HepG2 (cell line): Measurements from ENCODE around the gene SETD1B. TPM values are rescaled to one million over a fixed set of nuclear protein-coding genes. Genes with fewer than 3 reads are reported as not detected.
A peak's percentile ranks its signal among the peaks of the same experiment; 100 is the strongest.

Experiments used
- ATAC-seq: fragments of 200-7000 bp; cut with Tn5 transposase; 3 replicates; pipeline ENCODE4 v1.9.1; 2020; ENCODE audit warnings: mild to moderate bottlenecking, moderate library complexity
- BruUV-seq: library from RNA; stranded (reverse); fragments of 400-500 nt; replicated peaks from 2 replicates; lab custom pipeline; 2021; lab: Mats Ljungman, UMichigan
- CTCF ChIA-PET: fragments of 300-600 bp; formaldehyde crosslinking; extraction: SDS; loops from one replicate; lab custom pipeline; 2021; ENCODE audit warnings: low total read pairs, inconsistent platforms, low intra/inter-chr PET ratio; lab: Yijun Ruan, JAX
- POLR2A ChIA-PET: fragments of 350-600 bp; sonication (Branson Sonifier 250); formaldehyde crosslinking; loops from one replicate; lab custom pipeline; 2020; ENCODE audit warnings: antibody characterized with exemption, inconsistent platforms; lab: Yijun Ruan, JAX
- DNase-seq: peaks from one replicate; pipeline ENCODE4 v3.0.0-alpha.2; 2015; ENCODE audit warnings: low spot score
- FAIRE-seq: peaks from 3 replicates; lab custom pipeline; 2011; peaks lifted over from hg19 to GRCh38; lab: Jason Lieb, UNC
- H2AFZ ChIP-seq: one replicate; pipeline ENCODE4 v1.6.1; 2011; ENCODE audit warnings: low read length, inconsistent platforms
- H3K27ac ChIP-seq: fragments of 300-600 bp; 3 replicates; pipeline ENCODE4 v1.8.0; 2011; ENCODE audit warnings: mixed run types, mild to moderate bottlenecking, mixed read lengths, low read length, inconsistent platforms; ENCODE audit not compliant: insufficient read depth; ENCODE audit errors: extremely low read length
- H3K27me3 ChIP-seq, 2 experiments: fragments of 200-600 bp in 1 of 2; 2 replicates in 1 of 2; 3 replicates in 1 of 2; pipeline versions ENCODE4 v1.6.0 to v1.8.0; 2011; ENCODE audit warnings: low read length in 2 of 2, mild to moderate bottlenecking in 2 of 2, moderate library complexity in 2 of 2, inconsistent platforms in 1 of 2; ENCODE audit not compliant: insufficient read depth in 2 of 2, control insufficient read depth in 1 of 2
- H3K36me3 ChIP-seq, 2 experiments: fragments of 200-600 bp in 1 of 2; replicated peaks in 1 of 2; 2 replicates in 1 of 2; 3 replicates in 1 of 2; pipeline versions ENCODE4 v1.5.1 to v1.8.0; 2011; ENCODE audit warnings: low read length in 2 of 2, inconsistent platforms in 1 of 2; ENCODE audit not compliant: insufficient read depth in 2 of 2, control insufficient read depth in 1 of 2
- H3K4me1 ChIP-seq: 2 replicates; pipeline ENCODE4 v1.5.1; 2012; ENCODE audit warnings: low read length, inconsistent platforms; ENCODE audit not compliant: insufficient read depth
- H3K4me2 ChIP-seq: 2 replicates; pipeline ENCODE4 v1.6.0; 2011; ENCODE audit warnings: low read depth, low read length, inconsistent platforms
- H3K4me3 ChIP-seq, 3 experiments: fragments of 200-600 bp in 1 of 3; sonication (generic), shearing (Covaris generic) in 1 of 3; replicated peaks in 1 of 3; 2 replicates each; pipeline ENCODE4 v1.5.1; 2011 to 2016; ENCODE audit warnings: low read length in 3 of 3, inconsistent platforms in 2 of 3, low read depth in 2 of 3, mild to moderate bottlenecking in 2 of 3, control low read depth in 1 of 3, mixed read lengths in 1 of 3; ENCODE audit not compliant: insufficient read depth in 1 of 3
- H3K79me2 ChIP-seq: one replicate; pipeline ENCODE4 v1.6.1; 2011; ENCODE audit warnings: low read length, inconsistent platforms; ENCODE audit not compliant: insufficient read depth
- H3K9ac ChIP-seq: 2 replicates; pipeline ENCODE4 v1.6.0; 2011; ENCODE audit warnings: mild to moderate bottlenecking, low read depth, low read length, inconsistent platforms; ENCODE audit not compliant: insufficient read depth
- H3K9me3 ChIP-seq: 2 replicates; pipeline ENCODE4 v1.5.1; 2012; ENCODE audit warnings: mild to moderate bottlenecking, low read length
- H4K20me1 ChIP-seq: 2 replicates; pipeline ENCODE4 v1.6.0; 2011; ENCODE audit warnings: inconsistent platforms, mild to moderate bottlenecking, low read length, moderate library complexity; ENCODE audit not compliant: insufficient read depth
- ATF4 ChIP-seq, 2 experiments: fragments of 450-650 bp in 1 of 2; sonication (generic) in 1 of 2; formaldehyde crosslinking; IDR thresholded peaks; 2 replicates each; pipeline versions ENCODE4 v1.5.0 to v1.8.0; 2020 to 2022; ENCODE audit warnings: mild to moderate bottlenecking in 1 of 2, missing genetic modification reagents in 1 of 2
- BRCA1 ChIP-seq: sonication (generic); formaldehyde crosslinking; IDR thresholded peaks from 2 replicates; pipeline ENCODE4 v1.4.0; 2020; ENCODE audit warnings: missing genetic modification reagents
- CCDC6 ChIP-seq: sonication (generic); formaldehyde crosslinking; IDR thresholded peaks from 2 replicates; pipeline ENCODE4 v1.8.1; 2022; ENCODE audit warnings: mild to moderate bottlenecking, missing genetic modification reagents, moderate library complexity
- HDAC2 ChIP-seq: sonication (generic); formaldehyde crosslinking; IDR thresholded peaks from 2 replicates; pipeline ENCODE4 v1.4.0; 2020; ENCODE audit warnings: missing genetic modification reagents
- ISX ChIP-seq: sonication (generic); formaldehyde crosslinking; conservative IDR thresholded peaks from 2 replicates; pipeline ENCODE4 v1.5.0; 2020; ENCODE audit warnings: missing genetic modification reagents
- KLF12 ChIP-seq: sonication (generic); formaldehyde crosslinking; IDR thresholded peaks from 2 replicates; pipeline ENCODE4 v1.4.0; 2020; ENCODE audit warnings: missing genetic modification reagents, borderline replicate concordance
- KLF6 ChIP-seq: IDR thresholded peaks from 2 replicates; pipeline ENCODE4 v1.8.0; 2016; ENCODE audit warnings: missing biosample characterization, missing genetic modification reagents
- PTBP1 ChIP-seq: fragments of 200-400 bp; formaldehyde crosslinking; IDR thresholded peaks from 2 replicates; pipeline ENCODE4 v1.6.1; 2018; ENCODE audit warnings: low read length, low read depth; ENCODE audit not compliant: poor library complexity, severe bottlenecking
- SPEN ChIP-seq: sonication (generic); formaldehyde crosslinking; IDR thresholded peaks from 2 replicates; pipeline ENCODE4 v1.5.1; 2020; ENCODE audit warnings: low read depth, mild to moderate bottlenecking, missing genetic modification reagents
- ZNF614 ChIP-seq: IDR thresholded peaks from 2 replicates; pipeline ENCODE4 v1.6.1; 2018; ENCODE audit warnings: missing biosample characterization, missing genetic modification reagents, inconsistent platforms, borderline replicate concordance
- ZNF687 ChIP-seq: sonication (generic); formaldehyde crosslinking; IDR thresholded peaks from 2 replicates; pipeline ENCODE4 v1.5.1; 2020; ENCODE audit warnings: mild to moderate bottlenecking, missing genetic modification reagents, moderate library complexity
- ZNF749 ChIP-seq: sonication (generic); formaldehyde crosslinking; IDR thresholded peaks from 2 replicates; pipeline ENCODE4 v1.8.0; 2022; ENCODE audit warnings: mild to moderate bottlenecking, missing genetic modification reagents, moderate library complexity, borderline replicate concordance
- WGBS: methylation state at CpG from one replicate; pipeline ENCODE4 v1.1.6; 2017; ENCODE audit warnings: low lambda C conversion rate; 5-methylcytosine and 5-hydroxymethylcytosine counted together
- in situ Hi-C: cut with HindIII; loops from 2 replicates; pipeline ENCODE4 v1.10.0; 2017; ENCODE audit warnings: low pct_unique_long_range_greater_than_20kb; ENCODE audit not compliant: extremely low pct_ligation_motif_present
- intact Hi-C: fragments of 100-400 bp; cut with micrococcal nuclease; formaldehyde crosslinking; loops from one replicate; pipeline ENCODE4 v1.10.0; 2022; ENCODE audit not compliant: unreplicated experiment
- polyA plus RNA-seq, 8 experiments: library from polyadenylated mRNA; depleted of rRNA in 3 of 8; stranded (reverse) in 7 of 8; unstranded in 1 of 8; fragments of >200 nt; fragmentation: Illumina TruSeq in 4 of 8; extraction: Trizol in 4 of 8; gene quantifications; 2 replicates each; pipeline versions ENCODE4 v1.2.1 to v1.2.3, GENCODE V29; 2011 to 2016; ENCODE audit warnings: low read depth in 4 of 8, missing spikeins in 1 of 8, mixed read lengths in 1 of 8; ENCODE audit not compliant: insufficient read depth in 1 of 8
- total RNA-seq, 5 experiments: library from RNA; depleted of rRNA; stranded (reverse); fragments of >200 nt; fragmentation: Illumina TruSeq; extraction: Trizol; gene quantifications; 2 replicates each; pipeline ENCODE4 v1.2.3, GENCODE V29; 2016; ENCODE audit warnings: low read depth in 1 of 5
- TF ChIP-seq, protein P1 (sequence below): sonication (generic); formaldehyde crosslinking; IDR thresholded peaks from 2 replicates; pipeline ENCODE4 v1.4.0; 2020; ENCODE audit warnings: missing genetic modification reagents
- TF ChIP-seq, protein P2 (sequence below): sonication (generic); formaldehyde crosslinking; IDR thresholded peaks from 2 replicates; pipeline ENCODE4 v1.8.1; 2023; ENCODE audit warnings: missing genetic modification reagents, inconsistent platforms, borderline replicate concordance

SETD1B gene
- total and polyA plus RNA-seq, 2 of the 13 experiments (the other 11 are each of a cell fraction or from before 2014, with no cell fraction given) = 1.1 to 1.4 TPM

DNA sequence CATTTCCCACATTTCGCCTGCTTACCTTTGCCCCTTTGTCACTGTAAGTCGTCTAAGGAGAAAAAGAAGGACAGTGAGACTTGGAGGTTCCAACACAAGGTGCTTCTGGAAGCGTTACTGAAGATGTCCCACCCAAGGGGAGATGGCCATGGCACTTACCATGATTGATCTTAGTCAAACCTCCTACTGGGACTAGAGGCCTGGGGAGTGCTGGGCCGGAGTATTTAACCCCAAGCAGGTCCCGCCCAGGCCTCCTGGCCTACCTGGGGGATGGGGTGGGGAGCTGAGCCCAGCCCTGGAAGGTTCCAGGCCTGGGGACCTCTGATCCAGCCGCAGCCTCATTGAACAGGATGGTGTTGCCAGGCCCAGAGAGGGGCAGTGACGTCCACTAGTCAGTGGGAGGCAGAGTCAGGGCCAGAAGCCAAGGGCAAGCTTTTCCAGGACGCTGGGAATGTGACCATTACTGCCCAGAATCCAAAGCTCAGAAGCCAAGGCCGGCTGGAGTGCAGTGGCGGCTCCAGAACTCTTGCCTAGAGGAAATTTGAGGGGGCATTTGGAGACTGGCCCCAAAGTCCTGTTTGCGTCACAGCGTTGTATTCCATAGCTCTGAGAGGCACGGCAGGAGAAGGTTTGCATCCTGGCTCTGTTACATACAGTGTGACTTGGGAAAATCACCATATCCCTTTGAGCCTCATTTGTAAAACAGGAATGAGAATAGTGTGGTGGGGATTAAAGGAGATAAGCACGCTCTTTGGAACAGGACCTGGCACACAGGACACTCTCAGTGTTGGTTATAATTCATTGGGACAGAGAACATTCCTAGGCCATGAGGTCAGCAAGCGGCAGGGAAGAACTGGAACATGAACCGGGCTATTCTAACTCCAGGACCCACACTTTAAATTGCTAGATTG is 55.1 kb downstream of the SETD1B start, which contains the start of gene HPD:
Gene HPD, minus strand, starts transcription at position 198 of the 911 bp plus-strand sequence. Its CDS starts 36 bp downstream, at position 162.
- H4K20me1 ChIP-seq = no peaks in the 10 kb centered on the region
- peaks cover 76% of the 10 kb centered on the region for H3K4me1 ChIP-seq
- H3K4me3 ChIP-seq = peak within 1 kb of the TSS; percentile 58 to 78 (median 60)
- intact Hi-C loops = loop anchor here (1.0 to 2.0 kb wide), 2 partner anchors 18 to 29 kb away; partner anchors contain the start of gene PSMD9
- ChIA-PET POLR2A (interaction anchor here (0.8 to 6.4 kb wide), 13 partner anchors 16 to 147 kb away, joined by 3 to 52 read pairs (median 5); partner anchors contain the start of genes PSMD9, RHOF, SETD1B and TMEM120B), CTCF (no interaction called here)
- H3K4me2 ChIP-seq = peak within 1 kb of the TSS; percentile 98
- H3K79me2 ChIP-seq = peaks cover 10% of the 10 kb centered on the region
- peak within 1 kb of the TSS; percentile 100 for H3K27ac ChIP-seq
- peak; percentile 70 for ATAC-seq
- H3K9ac ChIP-seq = peak within 1 kb of the TSS; percentile 93
- WGBS = 0% methylated on average over 7 of the region's 16 CpGs
- peak; percentile 89 for FAIRE-seq
- H3K27me3 ChIP-seq = no peaks in the 10 kb centered on the region; a peak in 1 of 5 replicates
- no peak within 1 kb of the TSS for H2AFZ ChIP-seq
- in situ Hi-C loops = no loop called here
- peaks cover 0 to 4% of the 10 kb centered on the region in 2 experiments; a peak in 2 of 5 replicates for H3K36me3 ChIP-seq
- DNase-seq = peak; percentile 91
- BruUV-seq = no TSS peak
- H3K9me3 ChIP-seq = no peaks in the 10 kb centered on the region
- TF ChIP-seq CCDC6 (CRISPR knock-in tag) = peak; percentile 23
- peak; percentile 80 for TF ChIP-seq KLF12 (CRISPR knock-in tag)
- peak; percentile 18; the same call in 1 of the 2 replicates for TF ChIP-seq ZNF614 (CRISPR knock-in tag)
- TF ChIP-seq, protein P1, sequence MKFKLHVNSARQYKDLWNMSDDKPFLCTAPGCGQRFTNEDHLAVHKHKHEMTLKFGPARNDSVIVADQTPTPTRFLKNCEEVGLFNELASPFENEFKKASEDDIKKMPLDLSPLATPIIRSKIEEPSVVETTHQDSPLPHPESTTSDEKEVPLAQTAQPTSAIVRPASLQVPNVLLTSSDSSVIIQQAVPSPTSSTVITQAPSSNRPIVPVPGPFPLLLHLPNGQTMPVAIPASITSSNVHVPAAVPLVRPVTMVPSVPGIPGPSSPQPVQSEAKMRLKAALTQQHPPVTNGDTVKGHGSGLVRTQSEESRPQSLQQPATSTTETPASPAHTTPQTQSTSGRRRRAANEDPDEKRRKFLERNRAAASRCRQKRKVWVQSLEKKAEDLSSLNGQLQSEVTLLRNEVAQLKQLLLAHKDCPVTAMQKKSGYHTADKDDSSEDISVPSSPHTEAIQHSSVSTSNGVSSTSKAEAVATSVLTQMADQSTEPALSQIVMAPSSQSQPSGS (CRISPR knock-in tag) = peak; percentile 65
- peak; percentile 39 for TF ChIP-seq PTBP1
- TF ChIP-seq, protein P2, sequence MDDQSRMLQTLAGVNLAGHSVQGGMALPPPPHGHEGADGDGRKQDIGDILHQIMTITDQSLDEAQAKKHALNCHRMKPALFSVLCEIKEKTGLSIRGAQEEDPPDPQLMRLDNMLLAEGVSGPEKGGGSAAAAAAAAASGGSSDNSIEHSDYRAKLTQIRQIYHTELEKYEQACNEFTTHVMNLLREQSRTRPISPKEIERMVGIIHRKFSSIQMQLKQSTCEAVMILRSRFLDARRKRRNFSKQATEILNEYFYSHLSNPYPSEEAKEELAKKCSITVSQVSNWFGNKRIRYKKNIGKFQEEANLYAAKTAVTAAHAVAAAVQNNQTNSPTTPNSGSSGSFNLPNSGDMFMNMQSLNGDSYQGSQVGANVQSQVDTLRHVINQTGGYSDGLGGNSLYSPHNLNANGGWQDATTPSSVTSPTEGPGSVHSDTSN (CRISPR knock-in tag) = no peak
- 0 out of 2 replicates have a peak, but pooled peaks have one; percentile 57 for TF ChIP-seq BRCA1 (CRISPR knock-in tag)
- TF ChIP-seq ATF4 (CRISPR knock-in tag; IDR thresholded peaks at IDR 0.05) = 0 out of 4 replicates have a peak, but pooled peaks of 1 of the 2 experiments have one; percentile 4
- TF ChIP-seq ZNF687 (CRISPR knock-in tag) = peak; percentile 99
- no peak for TF ChIP-seq KLF6
- TF ChIP-seq ZNF749 (CRISPR knock-in tag) = no peak
- TF ChIP-seq HDAC2 (CRISPR knock-in tag) = peak; percentile 70; the same call in 1 of the 2 replicates
- peak; percentile 20; the same call in 1 of the 2 replicates for TF ChIP-seq ISX (CRISPR knock-in tag)
- peak; percentile 75 for TF ChIP-seq SPEN (CRISPR knock-in tag)
